PC-3 (cell line): ENCODE results near the gene PDS5A.
"Not testable (repeated sequence)": the region's sequence is repeated elsewhere in the genome, so short reads cannot be mapped to it uniquely, and the experiment has no call there.

Experiments used
- EZH2 ChIP-seq: fragments of 300-600 bp; sonication (generic); IDR thresholded peaks from one replicate; pipeline ENCODE4 v1.6.1; 2017; ENCODE audit warnings: antibody characterized with exemption, mild to moderate bottlenecking, low read length; ENCODE audit not compliant: unreplicated experiment
- TF ChIP-seq, protein P1 (sequence below): fragments of 300-600 bp; sonication (generic); conservative IDR thresholded peaks from 2 replicates; pipeline ENCODE4 v1.5.1; 2017; ENCODE audit warnings: antibody characterized with exemption, low read depth, mild to moderate bottlenecking, low read length

DNA sequence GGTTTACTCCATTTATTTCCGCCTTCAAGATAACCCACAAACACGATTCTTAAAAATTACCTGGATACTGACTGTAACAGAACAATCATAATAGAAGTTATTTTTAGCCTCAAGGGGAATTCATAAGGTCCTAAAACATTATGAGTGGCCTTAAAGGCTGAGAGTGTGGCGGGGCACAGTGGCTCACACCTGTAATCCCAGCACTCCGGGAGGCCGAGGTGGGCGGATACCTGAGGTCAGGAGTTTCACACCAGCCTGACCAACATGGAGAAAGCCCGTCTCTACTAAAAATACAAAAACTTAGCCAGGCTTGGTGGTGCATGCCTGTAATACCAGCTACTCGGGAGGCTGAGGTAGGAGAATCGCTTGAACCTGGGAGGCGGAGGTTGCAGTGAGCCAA is 33.5 kb downstream of the PDS5A start:
- TF ChIP-seq EZH2: not testable (repeated sequence)
- TF ChIP-seq, protein P1, sequence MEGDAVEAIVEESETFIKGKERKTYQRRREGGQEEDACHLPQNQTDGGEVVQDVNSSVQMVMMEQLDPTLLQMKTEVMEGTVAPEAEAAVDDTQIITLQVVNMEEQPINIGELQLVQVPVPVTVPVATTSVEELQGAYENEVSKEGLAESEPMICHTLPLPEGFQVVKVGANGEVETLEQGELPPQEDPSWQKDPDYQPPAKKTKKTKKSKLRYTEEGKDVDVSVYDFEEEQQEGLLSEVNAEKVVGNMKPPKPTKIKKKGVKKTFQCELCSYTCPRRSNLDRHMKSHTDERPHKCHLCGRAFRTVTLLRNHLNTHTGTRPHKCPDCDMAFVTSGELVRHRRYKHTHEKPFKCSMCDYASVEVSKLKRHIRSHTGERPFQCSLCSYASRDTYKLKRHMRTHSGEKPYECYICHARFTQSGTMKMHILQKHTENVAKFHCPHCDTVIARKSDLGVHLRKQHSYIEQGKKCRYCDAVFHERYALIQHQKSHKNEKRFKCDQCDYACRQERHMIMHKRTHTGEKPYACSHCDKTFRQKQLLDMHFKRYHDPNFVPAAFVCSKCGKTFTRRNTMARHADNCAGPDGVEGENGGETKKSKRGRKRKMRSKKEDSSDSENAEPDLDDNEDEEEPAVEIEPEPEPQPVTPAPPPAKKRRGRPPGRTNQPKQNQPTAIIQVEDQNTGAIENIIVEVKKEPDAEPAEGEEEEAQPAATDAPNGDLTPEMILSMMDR: not testable (repeated sequence)
